HUES64 (cell line): ENCODE measurements around the gene ARHGEF9.
"Not testable (repeated sequence)": the region's sequence is repeated elsewhere in the genome, so short reads cannot be mapped to it uniquely, and the experiment has no call there.

Experiments
- H3K27ac ChIP-seq: 2 replicates; pipeline ENCODE4 v1.7.0; 2013; ENCODE audit warnings: low read depth, low read length, inconsistent platforms
- H3K27me3 ChIP-seq: 2 replicates; pipeline ENCODE4 v1.6.1; 2013; ENCODE audit warnings: mild to moderate bottlenecking, low read length; ENCODE audit not compliant: insufficient read depth
- H3K36me3 ChIP-seq: 2 replicates; pipeline ENCODE4 v1.6.1; 2013; ENCODE audit warnings: mild to moderate bottlenecking, low read length; ENCODE audit not compliant: insufficient read depth
- H3K4me1 ChIP-seq: 2 replicates; pipeline ENCODE4 v1.6.1; 2013; ENCODE audit warnings: mild to moderate bottlenecking, low read length, moderate library complexity; ENCODE audit not compliant: insufficient read depth
- H3K4me3 ChIP-seq: 2 replicates; pipeline ENCODE4 v1.5.1; 2013; ENCODE audit warnings: mild to moderate bottlenecking, low read length, moderate library complexity
- H3K9ac ChIP-seq: 2 replicates; pipeline ENCODE4 v1.6.1; 2013; ENCODE audit warnings: mild to moderate bottlenecking, low read depth, low read length
- H3K9me3 ChIP-seq: 2 replicates; pipeline ENCODE4 v1.6.1; 2013; ENCODE audit warnings: low read depth, low read length; ENCODE audit not compliant: insufficient read depth
- WGBS: fragments of 150-250, 120-280 bp; methylation state at CpG from one replicate; pipeline ENCODE4 v1.1.7; 2013; ENCODE audit warnings: missing lambda C conversion rate; 5-methylcytosine and 5-hydroxymethylcytosine counted together

ARHGEF9 gene

DNA sequence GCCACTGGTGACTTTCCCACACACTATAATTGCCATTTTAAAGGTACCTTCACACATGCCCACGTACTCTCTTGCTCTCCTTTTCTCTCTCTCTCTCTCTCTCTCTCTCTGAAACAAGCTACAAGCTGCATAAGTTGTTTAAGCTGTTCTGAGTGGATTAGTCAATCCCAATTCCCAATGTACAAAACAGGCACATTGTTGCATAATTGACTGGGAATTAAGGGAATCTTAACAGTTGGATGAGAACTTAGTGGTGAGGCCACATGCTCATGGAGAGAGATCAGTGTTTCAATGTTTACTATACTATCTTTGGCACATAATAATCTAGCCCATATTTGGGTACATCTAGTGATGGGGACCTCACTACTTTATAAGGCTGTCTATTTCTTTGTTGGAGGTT, 123.3 kb downstream of the ARHGEF9 start:
- Histone ChIP-seq H3K4me1 (no peaks in the 10 kb centered on the region), H3K4me3 (no peak overlapping the region), H3K27me3 (no peaks in the 10 kb centered on the region), H3K9ac (no peak overlapping the region), H3K27ac (no peak overlapping the region), H3K9me3 (no peaks in the 10 kb centered on the region), H3K36me3 (peaks cover 42% of the 10 kb centered on the region)
- 100% methylated on average over 1 of the region's 1 CpG for WGBS

DNA sequence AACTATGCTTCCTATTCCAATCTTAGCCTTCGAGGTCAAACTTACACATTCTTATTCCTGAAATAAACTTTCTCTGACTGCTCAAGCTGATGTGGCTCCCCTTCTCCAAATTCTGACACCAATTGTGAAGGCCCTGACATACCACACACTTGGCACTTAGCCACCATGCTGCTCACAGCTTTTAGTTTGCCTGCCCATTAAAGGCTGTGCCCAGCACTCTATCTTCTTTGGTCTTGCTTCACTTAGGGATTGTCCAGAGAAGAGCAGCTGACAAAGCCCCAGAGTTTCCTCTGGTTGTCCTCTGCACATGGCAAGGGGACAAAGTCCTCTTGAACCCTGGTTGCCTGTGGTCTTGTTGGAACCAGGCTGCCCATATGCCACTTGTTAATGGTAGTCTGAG, 126.1 kb downstream of the ARHGEF9 start:
- 94% methylated on average over 1 of the region's 1 CpG for WGBS
- H3K9ac ChIP-seq, result no peak overlapping the region
- no peak overlapping the region for H3K4me3 ChIP-seq
- no peak overlapping the region for H3K27ac ChIP-seq
- H3K36me3 ChIP-seq, result peaks cover 42% of the 10 kb centered on the region
- no peaks in the 10 kb centered on the region for H3K4me1 ChIP-seq
- no peaks in the 10 kb centered on the region for H3K27me3 ChIP-seq
- H3K9me3 ChIP-seq, result no peaks in the 10 kb centered on the region

DNA sequence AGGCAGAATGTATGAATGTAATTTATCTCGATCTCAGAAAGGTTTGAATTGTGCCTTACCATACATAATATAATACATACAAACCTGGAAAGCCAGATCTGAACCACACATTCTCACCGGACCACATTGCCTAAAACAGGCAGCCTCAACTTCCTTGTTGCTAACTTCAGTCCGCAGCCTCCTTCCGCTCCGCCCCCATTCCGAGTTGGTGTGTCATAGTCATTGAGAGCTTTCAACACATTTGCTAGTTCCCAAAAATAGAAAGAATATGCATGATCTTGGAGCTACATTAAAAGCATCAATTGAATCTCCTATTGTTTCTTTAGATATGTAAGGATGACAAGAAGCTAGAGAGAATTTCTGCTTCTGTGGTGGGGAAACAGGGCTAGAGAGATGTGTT, 127.2 kb downstream of the ARHGEF9 start:
- no peak overlapping the region for H3K27ac ChIP-seq
- H3K4me3 ChIP-seq, result no peak overlapping the region
- no peaks in the 10 kb centered on the region for H3K27me3 ChIP-seq
- H3K9ac ChIP-seq, result no peak overlapping the region
- H3K9me3 ChIP-seq, result no peaks in the 10 kb centered on the region
- 63% methylated on average over 2 of the region's 6 CpGs for WGBS
- peaks cover 35% of the 10 kb centered on the region for H3K36me3 ChIP-seq
- H3K4me1 ChIP-seq, result no peaks in the 10 kb centered on the region

DNA sequence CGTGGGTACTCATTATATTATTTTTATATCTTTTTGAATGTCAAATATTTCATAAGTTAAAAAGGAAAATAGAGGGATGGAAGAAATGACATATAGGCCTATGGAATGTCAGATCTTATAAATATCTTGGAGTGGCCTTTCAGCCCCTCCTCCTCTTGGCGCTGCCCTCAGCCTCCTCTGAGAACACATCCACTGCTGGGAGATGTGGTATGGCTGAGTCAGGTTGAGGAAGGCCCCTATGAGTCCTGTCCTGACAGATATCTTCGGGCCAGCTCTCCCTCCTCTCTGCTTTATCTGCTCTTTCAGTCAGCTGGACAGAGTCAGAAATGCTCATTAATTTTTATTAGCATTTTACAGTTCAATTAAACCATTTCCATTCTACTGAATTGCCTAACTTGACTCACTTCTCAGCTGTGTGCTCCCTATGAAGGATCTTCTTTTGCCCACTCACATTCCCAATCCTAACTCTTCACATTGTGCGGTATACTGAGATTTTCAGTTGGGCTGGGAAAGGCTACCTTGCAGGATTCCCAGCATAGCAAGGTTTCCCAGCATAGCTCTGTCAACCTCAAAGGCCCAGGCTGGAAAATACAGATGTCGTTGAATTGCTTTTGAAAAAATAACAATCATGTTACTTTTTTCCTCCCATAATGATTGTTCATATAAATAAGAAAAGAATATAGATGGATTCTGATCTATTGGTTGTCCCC, 128.0 kb downstream of the ARHGEF9 start:
- Histone ChIP-seq H3K9ac (no peak overlapping the region), H3K27ac (no peak overlapping the region), H3K36me3 (peaks cover 37% of the 10 kb centered on the region), H3K4me3 (no peak overlapping the region), H3K4me1 (no peaks in the 10 kb centered on the region), H3K9me3 (no peaks in the 10 kb centered on the region), H3K27me3 (no peaks in the 10 kb centered on the region)
- WGBS, result 100% methylated on average over 2 of the region's 5 CpGs

DNA sequence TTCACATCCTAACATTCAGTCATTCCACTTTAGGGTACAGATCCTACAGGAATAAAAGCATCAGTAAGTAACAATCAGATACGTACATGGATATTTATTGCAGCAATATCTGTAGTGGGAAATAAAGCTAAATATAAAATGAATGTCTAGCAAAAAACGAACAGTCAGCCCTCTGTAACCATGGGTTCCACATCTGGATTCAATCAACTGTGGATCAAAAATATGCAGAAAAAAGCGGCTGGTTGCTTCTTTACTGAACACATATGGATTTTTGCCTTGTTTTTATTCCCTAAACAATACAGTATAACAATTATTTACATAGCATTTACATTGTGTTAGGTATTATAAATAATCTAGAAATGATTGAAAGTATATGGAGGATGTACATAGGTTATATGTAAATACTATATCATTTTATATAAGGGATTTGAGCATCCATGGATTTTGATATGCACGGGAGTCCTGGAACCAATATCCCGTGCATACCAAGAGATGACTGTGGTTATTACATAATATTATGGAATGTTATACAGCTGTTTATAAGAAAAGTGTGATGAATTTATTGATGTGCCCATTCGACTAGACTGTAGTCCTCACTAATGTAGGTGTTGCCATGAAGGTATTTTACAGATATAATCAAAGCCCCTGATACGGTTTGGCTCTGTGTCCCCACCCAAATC, 132.8 kb downstream of the ARHGEF9 start:
- no peaks in the 10 kb centered on the region for H3K9me3 ChIP-seq
- WGBS, result 96% methylated on average over 7 of the region's 7 CpGs
- H3K4me3 ChIP-seq, result no peak overlapping the region
- H3K27me3 ChIP-seq, result no peaks in the 10 kb centered on the region
- H3K9ac ChIP-seq, result no peak overlapping the region
- H3K4me1 ChIP-seq, result no peaks in the 10 kb centered on the region
- H3K36me3 ChIP-seq, result peaks cover 29% of the 10 kb centered on the region
- no peak overlapping the region for H3K27ac ChIP-seq

DNA sequence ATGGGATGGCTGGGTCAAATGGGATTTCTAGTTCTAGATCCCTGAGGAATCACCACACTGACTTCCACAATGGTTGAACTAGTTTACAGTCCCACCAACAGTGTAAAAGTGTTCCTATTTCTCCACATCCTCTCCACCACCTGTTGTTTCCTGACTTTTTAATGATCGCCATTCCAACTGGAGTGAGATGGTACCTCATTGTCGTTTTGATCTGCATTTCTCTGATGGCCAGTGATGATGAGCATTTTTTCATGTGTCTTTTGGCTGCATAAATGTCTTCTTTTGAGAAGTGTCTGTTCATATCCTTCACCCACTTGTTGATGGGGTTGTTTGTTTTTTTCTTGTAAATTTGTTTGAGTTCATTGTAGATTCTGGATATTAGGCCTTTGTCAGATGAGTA, 139.3 kb downstream of the ARHGEF9 start:
- H3K27me3 ChIP-seq, H3K9me3 ChIP-seq, H3K27ac ChIP-seq, H3K36me3 ChIP-seq, H3K4me1 ChIP-seq, H3K4me3 ChIP-seq, H3K9ac ChIP-seq: not testable (repeated sequence)
- 90% methylated on average over 2 of the region's 2 CpGs for WGBS

DNA sequence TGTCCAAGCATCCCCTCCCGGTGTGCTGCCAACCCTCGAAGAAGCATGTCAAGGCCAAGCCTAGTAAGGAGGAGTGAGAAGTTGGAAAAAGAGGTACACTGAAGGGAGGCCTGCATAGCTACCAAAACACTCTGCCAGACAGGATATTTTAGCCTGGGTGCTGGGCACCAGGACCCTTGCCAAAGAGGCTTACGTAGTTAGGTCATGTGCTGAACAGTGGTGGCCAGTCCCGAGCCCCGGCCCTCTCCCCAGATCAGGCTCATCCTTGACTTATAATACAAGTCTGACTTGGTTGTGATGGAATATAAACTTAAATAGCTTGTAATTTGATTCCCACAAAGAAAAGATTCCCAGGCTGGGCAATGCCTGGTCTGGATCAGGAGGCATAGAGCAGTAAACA, 149.3 kb downstream of the ARHGEF9 start:
- Histone ChIP-seq H3K9me3 (no peaks in the 10 kb centered on the region), H3K27ac (no peak overlapping the region), H3K36me3 (peaks cover 46% of the 10 kb centered on the region), H3K9ac (no peak overlapping the region), H3K27me3 (no peaks in the 10 kb centered on the region), H3K4me1 (no peaks in the 10 kb centered on the region), H3K4me3 (no peak overlapping the region)
- WGBS, result 81% methylated on average over 3 of the region's 5 CpGs

DNA sequence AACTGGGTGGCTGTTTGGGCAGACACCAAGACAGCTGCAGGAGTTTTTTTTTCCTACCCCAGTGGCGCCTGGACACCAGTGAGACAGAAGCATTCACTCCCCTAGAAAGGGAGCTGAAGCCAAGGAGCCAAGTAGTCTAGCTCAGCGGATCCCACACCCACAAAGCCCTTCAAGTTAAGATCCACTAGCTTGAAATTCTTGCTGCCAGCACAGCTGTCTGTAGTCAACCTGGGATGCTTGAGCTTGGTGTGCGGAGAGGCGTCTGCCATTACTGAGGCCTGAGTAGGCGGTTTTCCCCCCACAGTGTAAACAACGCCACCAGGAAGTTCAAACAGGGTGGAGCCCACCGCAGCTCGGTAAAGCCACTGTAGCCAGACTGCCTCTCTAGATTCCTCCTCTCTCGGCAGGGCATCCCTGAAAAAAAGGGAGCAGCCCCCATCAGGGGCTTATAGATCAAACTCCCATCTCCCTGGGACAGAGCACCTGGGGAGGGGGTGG, 171.4 kb downstream of the ARHGEF9 start:
- Histone ChIP-seq H3K9me3 (no peaks in the 10 kb centered on the region), H3K4me3 (no peak overlapping the region), H3K4me1 (no peaks in the 10 kb centered on the region), H3K9ac (no peak overlapping the region), H3K27me3 (no peaks in the 10 kb centered on the region), H3K36me3 (no peaks in the 10 kb centered on the region), H3K27ac (no peak overlapping the region)
- 80% methylated on average over 9 of the region's 9 CpGs for WGBS

DNA sequence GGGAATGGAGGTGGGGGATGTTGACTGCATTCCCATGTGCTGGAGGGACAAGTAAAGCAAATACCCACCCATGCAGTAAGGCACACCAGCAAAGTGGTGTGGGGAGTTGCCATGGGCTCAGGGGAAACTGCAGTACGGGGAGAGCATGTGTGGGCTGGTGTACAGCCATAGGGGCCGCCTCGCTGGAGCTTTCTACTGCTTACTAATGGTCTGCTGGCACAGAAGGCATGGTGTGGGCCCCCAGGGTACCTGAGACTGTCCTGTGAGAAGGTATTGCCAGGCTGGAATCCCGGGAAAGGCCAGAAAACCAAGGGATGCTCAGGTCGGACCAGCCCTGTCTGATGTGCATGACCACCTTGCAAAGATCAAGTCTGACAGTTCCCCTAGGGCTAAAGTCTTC, 199.1 kb downstream of the ARHGEF9 start:
- Histone ChIP-seq H3K9me3 (no peaks in the 10 kb centered on the region), H3K27me3 (no peaks in the 10 kb centered on the region), H3K27ac (no peak overlapping the region), H3K36me3 (no peaks in the 10 kb centered on the region), H3K9ac (no peak overlapping the region), H3K4me3 (no peak overlapping the region), H3K4me1 (no peaks in the 10 kb centered on the region; the same call in none of the 2 replicates)
- 98% methylated on average over 5 of the region's 5 CpGs for WGBS
